Measurements from ENCODE around the gene TMEM38A.
"Not testable (repeated sequence)": the region's sequence is repeated elsewhere in the genome, so short reads cannot be mapped to it uniquely, and the experiment has no call there.

- TF ChIP-seq AFF4 (CRISPR knock-in tag; IDR thresholded peaks at IDR 0.05); SPI1 (IDR thresholded peaks at IDR 0.05; ENCODE audit: borderline replicate concordance, low read depth, low read length); FOXM1 (IDR thresholded peaks at IDR 0.05; ENCODE audit: low read depth); FOXM1 (CRISPR knock-in tag; IDR thresholded peaks at IDR 0.05; ENCODE audit: low read depth); ZNF24 (IDR thresholded peaks at IDR 0.05); EP300 (IDR thresholded peaks at IDR 0.05; ENCODE audit: low read length); KDM1A (IDR thresholded peaks at IDR 0.05); XRCC4 (IDR thresholded peaks at IDR 0.05; ENCODE audit: extremely low read depth, insufficient read depth, insufficient read length); SRSF7 (optimal IDR thresholded peaks at IDR 0.05; ENCODE audit: low read depth, low read length): not testable (repeated sequence)
These were observed 49.9 kb downstream of the TMEM38A start for GRCh38 chr19:16710870-16711269.
